Measurements from ENCODE around the gene APOOL.

APOOL gene

GRCh38 chrX:85018471-85018870, 14.8 kb downstream of the APOOL start:
- TF ChIP-seq TAF1 (IDR thresholded peaks at IDR 0.05; ENCODE audit: borderline replicate concordance, insufficient read depth, low read length) (no peak), FOXP2 (optimal IDR thresholded peaks at IDR 0.05; ENCODE audit: borderline replicate concordance, extremely low read depth, extremely low read length, insufficient read depth) (no peak), SIN3A (IDR thresholded peaks at IDR 0.05; ENCODE audit: borderline replicate concordance, insufficient read depth, low read length) (no peak), POLR2AphosphoS5 (IDR thresholded peaks at IDR 0.05; ENCODE audit: low read depth, low read length) (no peak), REST (IDR thresholded peaks at IDR 0.05; ENCODE audit: insufficient read depth in 1 of 2, low read depth in 2 of 2, low read length in 2 of 2) (no peak)

- no peak for TF ChIP-seq FOXP2 (optimal IDR thresholded peaks at IDR 0.05; ENCODE audit: borderline replicate concordance, extremely low read depth, extremely low read length, insufficient read depth)
Measured at GRCh38 chrX:85020216-85020615, 16.5 kb downstream of the APOOL start.

- TF ChIP-seq FOXP2 (optimal IDR thresholded peaks at IDR 0.05; ENCODE audit: borderline replicate concordance, extremely low read depth, extremely low read length, insufficient read depth) (no peak), SIN3A (IDR thresholded peaks at IDR 0.05; ENCODE audit: borderline replicate concordance, insufficient read depth, low read length) (no peak), REST (IDR thresholded peaks at IDR 0.05; ENCODE audit: insufficient read depth in 1 of 2, low read depth in 2 of 2, low read length in 2 of 2) (no peak), TAF1 (IDR thresholded peaks at IDR 0.05; ENCODE audit: borderline replicate concordance, insufficient read depth, low read length) (no peak), POLR2AphosphoS5 (IDR thresholded peaks at IDR 0.05; ENCODE audit: low read depth, low read length) (no peak)
Measured at GRCh38 chrX:85024044-85024443, 20.4 kb downstream of the APOOL start.

GRCh38 chrX:85024562-85024961, 20.9 kb downstream of the APOOL start:
- TF ChIP-seq TAF1 (IDR thresholded peaks at IDR 0.05; ENCODE audit: borderline replicate concordance, insufficient read depth, low read length), result no peak
- no peak for TF ChIP-seq SIN3A (IDR thresholded peaks at IDR 0.05; ENCODE audit: borderline replicate concordance, insufficient read depth, low read length)
- no peak for TF ChIP-seq FOXP2 (optimal IDR thresholded peaks at IDR 0.05; ENCODE audit: borderline replicate concordance, extremely low read depth, extremely low read length, insufficient read depth)
- no peak for TF ChIP-seq POLR2AphosphoS5 (IDR thresholded peaks at IDR 0.05; ENCODE audit: low read depth, low read length)
- no peak for TF ChIP-seq REST (IDR thresholded peaks at IDR 0.05; ENCODE audit: insufficient read depth in 1 of 2, low read depth in 2 of 2, low read length in 2 of 2)

- TF ChIP-seq SIN3A (IDR thresholded peaks at IDR 0.05; ENCODE audit: borderline replicate concordance, insufficient read depth, low read length), result no peak
- no peak for TF ChIP-seq FOXP2 (optimal IDR thresholded peaks at IDR 0.05; ENCODE audit: borderline replicate concordance, extremely low read depth, extremely low read length, insufficient read depth)
- TF ChIP-seq REST (IDR thresholded peaks at IDR 0.05; ENCODE audit: insufficient read depth in 1 of 2, low read depth in 2 of 2, low read length in 2 of 2), result no peak
- TF ChIP-seq POLR2AphosphoS5 (IDR thresholded peaks at IDR 0.05; ENCODE audit: low read depth, low read length), result no peak
- no peak for TF ChIP-seq TAF1 (IDR thresholded peaks at IDR 0.05; ENCODE audit: borderline replicate concordance, insufficient read depth, low read length)
Measured at GRCh38 chrX:85026170-85026569, 22.5 kb downstream of the APOOL start.
